ENCODE data around the gene PTPN13.

DNA sequence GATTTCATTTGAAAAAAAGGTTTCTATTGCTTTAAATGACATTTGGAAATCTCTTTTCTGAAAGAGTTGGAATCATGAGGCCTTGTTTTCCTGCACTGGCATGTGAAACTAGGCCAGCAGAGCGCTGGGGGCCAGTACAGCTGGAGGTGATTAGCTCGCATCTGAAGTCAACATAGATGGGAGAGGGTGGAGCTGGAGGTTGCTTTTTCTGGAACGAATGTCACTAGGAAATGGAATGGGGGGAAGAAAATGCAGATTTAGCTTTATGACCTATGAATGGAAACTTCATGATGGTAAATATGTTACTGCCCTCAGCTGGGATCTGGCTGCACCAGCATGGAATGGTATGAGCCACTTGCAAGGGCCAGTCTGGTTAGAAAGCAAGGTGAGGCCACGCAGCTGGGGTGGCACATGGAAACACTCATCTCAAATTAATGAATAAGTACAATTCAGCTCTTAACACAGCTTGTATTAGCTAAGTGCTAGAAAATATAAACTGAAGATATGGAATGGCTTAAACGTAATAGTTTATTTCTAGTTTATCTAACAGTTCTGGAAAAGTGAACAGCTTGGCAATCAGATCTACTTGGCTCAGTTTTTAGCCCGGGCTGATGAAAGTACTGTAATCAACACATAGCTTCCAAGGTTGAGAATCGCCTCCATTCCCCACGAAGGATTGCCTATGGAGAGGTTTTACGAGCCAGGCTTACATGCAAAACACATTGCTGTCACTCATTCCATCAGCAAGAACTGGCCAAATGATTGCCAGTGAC is 222.6 kb downstream of the PTPN13 start:
- no peak for TF ChIP-seq POLR2AphosphoS5 (IDR thresholded peaks at IDR 0.05; ENCODE audit: insufficient read depth in 1 of 2, low read depth in 1 of 2)
- TF ChIP-seq, protein P1, sequence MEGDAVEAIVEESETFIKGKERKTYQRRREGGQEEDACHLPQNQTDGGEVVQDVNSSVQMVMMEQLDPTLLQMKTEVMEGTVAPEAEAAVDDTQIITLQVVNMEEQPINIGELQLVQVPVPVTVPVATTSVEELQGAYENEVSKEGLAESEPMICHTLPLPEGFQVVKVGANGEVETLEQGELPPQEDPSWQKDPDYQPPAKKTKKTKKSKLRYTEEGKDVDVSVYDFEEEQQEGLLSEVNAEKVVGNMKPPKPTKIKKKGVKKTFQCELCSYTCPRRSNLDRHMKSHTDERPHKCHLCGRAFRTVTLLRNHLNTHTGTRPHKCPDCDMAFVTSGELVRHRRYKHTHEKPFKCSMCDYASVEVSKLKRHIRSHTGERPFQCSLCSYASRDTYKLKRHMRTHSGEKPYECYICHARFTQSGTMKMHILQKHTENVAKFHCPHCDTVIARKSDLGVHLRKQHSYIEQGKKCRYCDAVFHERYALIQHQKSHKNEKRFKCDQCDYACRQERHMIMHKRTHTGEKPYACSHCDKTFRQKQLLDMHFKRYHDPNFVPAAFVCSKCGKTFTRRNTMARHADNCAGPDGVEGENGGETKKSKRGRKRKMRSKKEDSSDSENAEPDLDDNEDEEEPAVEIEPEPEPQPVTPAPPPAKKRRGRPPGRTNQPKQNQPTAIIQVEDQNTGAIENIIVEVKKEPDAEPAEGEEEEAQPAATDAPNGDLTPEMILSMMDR (IDR thresholded peaks at IDR 0.05), result no peak
